ENCODE measurements around the gene OR51M1. TPM values are rescaled to one million over a fixed set of nuclear protein-coding genes. Genes with fewer than 3 reads are reported as not detected.

OR51M1 gene, protein sequence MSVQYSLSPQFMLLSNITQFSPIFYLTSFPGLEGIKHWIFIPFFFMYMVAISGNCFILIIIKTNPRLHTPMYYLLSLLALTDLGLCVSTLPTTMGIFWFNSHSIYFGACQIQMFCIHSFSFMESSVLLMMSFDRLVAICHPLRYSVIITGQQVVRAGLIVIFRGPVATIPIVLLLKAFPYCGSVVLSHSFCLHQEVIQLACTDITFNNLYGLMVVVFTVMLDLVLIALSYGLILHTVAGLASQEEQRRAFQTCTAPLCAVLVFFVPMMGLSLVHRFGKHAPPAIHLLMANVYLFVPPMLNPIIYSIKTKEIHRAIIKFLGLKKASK
- total RNA-seq (2022; extraction: Qiagen RNA extraction; ENCODE audit: low read depth): not detected in 5 replicates

GRCh38 chr11:5383576-5383975 is at the start of gene OR51M1:
Gene OR51M1 (plus strand): TSS chr11:5383812. CDS start chr11:5389399, 5,587 bp downstream.

DNA sequence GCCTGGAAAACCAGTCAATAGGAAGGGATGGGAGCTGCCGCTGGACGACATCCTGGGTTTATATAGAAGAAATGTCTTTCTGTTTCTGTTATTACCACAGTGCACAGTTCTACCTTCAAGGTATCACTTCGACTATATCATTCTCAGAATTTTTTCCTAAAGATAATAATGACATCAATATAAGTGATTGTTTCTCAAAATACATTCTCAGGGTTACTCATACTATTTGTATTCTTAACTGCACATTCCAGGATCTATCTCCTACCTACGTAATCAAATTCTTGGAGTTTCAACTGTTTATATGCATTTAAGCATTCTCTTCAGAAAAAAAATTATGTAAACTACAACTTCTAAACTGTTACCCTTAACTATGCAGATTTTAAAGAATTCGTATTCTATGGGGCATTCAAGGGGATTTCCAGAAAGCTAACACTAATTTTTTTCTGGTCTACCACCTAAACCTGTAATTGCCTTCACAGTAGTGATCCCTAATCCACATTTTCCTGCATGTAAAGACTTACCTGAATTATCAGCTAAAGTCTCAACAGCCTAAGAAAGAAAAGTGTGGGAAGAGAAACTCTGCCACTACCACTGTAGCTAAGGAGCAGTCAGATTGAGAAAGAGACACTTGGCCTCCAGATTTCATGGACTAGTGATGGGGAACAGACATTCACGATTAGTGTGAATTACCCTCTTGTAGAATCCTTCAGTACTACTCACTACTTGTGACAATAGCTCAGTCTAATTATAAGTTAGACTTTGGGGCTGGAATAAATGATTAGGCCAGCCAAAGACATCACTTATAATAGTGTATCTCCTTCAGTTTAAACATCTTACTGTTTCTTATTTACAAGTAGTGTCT is 39.9 kb upstream of the OR51M1 start, which contains the start of gene OR51B5:
Gene OR51B5 (minus strand): TSS at position 51 of the 862 bp plus-strand sequence. CDS start 0 bp downstream, at position 51.

GRCh38 chr11:5351208-5351607 is 32.4 kb upstream of the OR51M1 start, which contains the start of gene OR51B6:
Gene OR51B6 (plus strand): TSS chr11:5351508. CDS start chr11:5351508, 0 bp downstream.

GRCh38 chr11:5421811-5422210 is 38.2 kb downstream of the OR51M1 start, which contains the start of gene OR51Q1:
Gene OR51Q1 (plus strand): TSS chr11:5422111. CDS start chr11:5422201, 90 bp downstream.

DNA sequence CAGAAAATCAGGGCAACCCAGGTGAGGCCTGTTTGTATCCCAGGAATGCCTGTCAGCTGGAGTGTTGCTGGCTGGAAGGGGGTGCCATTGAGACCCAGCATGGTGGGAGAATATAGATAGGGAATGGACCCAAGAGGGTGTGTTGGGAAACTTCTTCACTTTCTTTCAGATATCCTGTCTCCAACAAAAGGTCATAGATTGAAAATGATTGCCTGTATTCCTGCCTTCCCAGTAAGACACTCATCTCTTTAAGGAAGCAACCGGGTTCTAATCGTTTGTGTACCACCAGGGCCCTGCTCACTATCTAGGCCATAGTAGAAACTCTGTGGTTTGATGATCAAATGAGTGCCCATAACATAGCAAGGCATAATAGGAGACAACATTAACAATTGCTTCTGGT is 57.8 kb downstream of the OR51M1 start, which contains the start of gene OR51I1:
Gene OR51I1 (minus strand): TSS at position 101 of the 400 bp plus-strand sequence. CDS start 0 bp downstream, at position 101.

Other genes with a start within 250 kb of the OR51M1 start
- not detected in 5 replicates for gene OR52A5, start 245.5 kb upstream of the OR51M1 start, total RNA-seq (2022; extraction: Qiagen RNA extraction; ENCODE audit: low read depth)
- not detected in 5 replicates for gene OR52A1, start 229.1 kb upstream of the OR51M1 start, total RNA-seq (2022; extraction: Qiagen RNA extraction; ENCODE audit: low read depth)
- gene OR51V1, start 183.1 kb upstream of the OR51M1 start, total RNA-seq (2022; extraction: Qiagen RNA extraction; ENCODE audit: low read depth): not detected in 5 replicates
- gene HBB, start 156.7 kb upstream of the OR51M1 start, total RNA-seq (2022; extraction: Qiagen RNA extraction; ENCODE audit: low read depth): not detected in 5 replicates
- gene HBD, start 149.3 kb upstream of the OR51M1 start, total RNA-seq (2022; extraction: Qiagen RNA extraction; ENCODE audit: low read depth): not detected in 5 replicates
- not detected in 5 replicates for gene HBG1, start 134.0 kb upstream of the OR51M1 start, total RNA-seq (2022; extraction: Qiagen RNA extraction; ENCODE audit: low read depth)
- not detected in 5 replicates for gene HBG2, start 129.0 kb upstream of the OR51M1 start, total RNA-seq (2022; extraction: Qiagen RNA extraction; ENCODE audit: low read depth)
- 0.25 TPM in 1 of 5 replicates, not detected in the others for gene HBE1, start 113.9 kb upstream of the OR51M1 start, total RNA-seq (2022; extraction: Qiagen RNA extraction; ENCODE audit: low read depth)
- not detected in 5 replicates for gene OR51B4, start 81.9 kb upstream of the OR51M1 start, total RNA-seq (2022; extraction: Qiagen RNA extraction; ENCODE audit: low read depth)
- gene OR51B2, start 59.5 kb upstream of the OR51M1 start, total RNA-seq (2022; extraction: Qiagen RNA extraction; ENCODE audit: low read depth): not detected in 5 replicates
- 0.07 to 0.09 TPM in 2 of 5 replicates, not detected in the others for gene OR51B5, start 40.3 kb upstream of the OR51M1 start, total RNA-seq (2022; extraction: Qiagen RNA extraction; ENCODE audit: low read depth)
- gene OR51B6, start 32.3 kb upstream of the OR51M1 start, total RNA-seq (2022; extraction: Qiagen RNA extraction; ENCODE audit: low read depth): not detected in 5 replicates
- gene OR51Q1, start 38.3 kb downstream of the OR51M1 start, total RNA-seq (2022; extraction: Qiagen RNA extraction; ENCODE audit: low read depth): not detected in 5 replicates
- gene OR51I1, start 57.7 kb downstream of the OR51M1 start, total RNA-seq (2022; extraction: Qiagen RNA extraction; ENCODE audit: low read depth): not detected in 5 replicates
- gene OR51I2, start 65.5 kb downstream of the OR51M1 start, total RNA-seq (2022; extraction: Qiagen RNA extraction; ENCODE audit: low read depth): not detected in 5 replicates
- gene OR52D1, start 104.9 kb downstream of the OR51M1 start, total RNA-seq (2022; extraction: Qiagen RNA extraction; ENCODE audit: low read depth): not detected in 5 replicates
- not detected in 5 replicates for gene UBQLN3, start 126.1 kb downstream of the OR51M1 start, total RNA-seq (2022; extraction: Qiagen RNA extraction; ENCODE audit: low read depth)
- not detected in 5 replicates for gene UBQLNL, start 132.9 kb downstream of the OR51M1 start, total RNA-seq (2022; extraction: Qiagen RNA extraction; ENCODE audit: low read depth)
- gene OR52H1, start 164.7 kb downstream of the OR51M1 start, total RNA-seq (2022; extraction: Qiagen RNA extraction; ENCODE audit: low read depth): not detected in 5 replicates
- gene OR52B6, start 197.1 kb downstream of the OR51M1 start, total RNA-seq (2022; extraction: Qiagen RNA extraction; ENCODE audit: low read depth): not detected in 5 replicates
- gene TRIM6, start 212.8 kb downstream of the OR51M1 start, total RNA-seq (2022; extraction: Qiagen RNA extraction; ENCODE audit: low read depth): 8.9 to 13.1 TPM (median 12.4 TPM) in 5 replicates
- gene TRIM34, start 241.2 kb downstream of the OR51M1 start, total RNA-seq (2022; extraction: Qiagen RNA extraction; ENCODE audit: low read depth): 2.7 to 5.1 TPM (median 3.9 TPM) in 5 replicates